Activated naive CD4-positive, alpha-beta T cell treated with anti-CD3 and anti-CD28 coated beads, Interleukin-2, amount 50 U/mL, for 72 hours (primary cell): ENCODE measurements around the gene KRT6A. TPM values are rescaled to one million over a fixed set of nuclear protein-coding genes. Genes with fewer than 3 reads are reported as not detected.

Experiments used
- ATAC-seq, 2 donors: fragments of 150-1000 bp; cut with Tn5 transposase; 2 replicates each; pipeline ENCODE4 v1.10.0; 2021; ENCODE audit warnings: mild to moderate bottlenecking in 2 of 2, moderate library complexity in 2 of 2
- DNase-seq, 2 donors: peaks; one replicate each; pipeline ENCODE4 v3.0.0; 2021 to 2022; ENCODE audit warnings: low spot score in 2 of 2
- H3K27ac Mint-ChIP-seq, 2 donors: one replicate each; pipeline ENCODE4 v1.8.0; 2022; ENCODE audit warnings: mild to moderate bottlenecking in 2 of 2, mixed read lengths in 2 of 2
- H3K36me3 Mint-ChIP-seq, 2 donors: one replicate each; pipeline ENCODE4 v1.8.0; 2022; ENCODE audit warnings: mixed read lengths in 2 of 2
- H3K9me3 Mint-ChIP-seq, 2 donors: one replicate each; pipeline ENCODE4 v1.8.0; 2022; ENCODE audit warnings: mixed read lengths in 2 of 2
- total RNA-seq, 2 donors: library from RNA; stranded (reverse); gene quantifications; one replicate each; pipeline ENCODE4 v1.2.3, GENCODE V29; 2022

Gene KRT6A
- total RNA-seq, 2 donors from 2014 or later = not detected

DNA sequence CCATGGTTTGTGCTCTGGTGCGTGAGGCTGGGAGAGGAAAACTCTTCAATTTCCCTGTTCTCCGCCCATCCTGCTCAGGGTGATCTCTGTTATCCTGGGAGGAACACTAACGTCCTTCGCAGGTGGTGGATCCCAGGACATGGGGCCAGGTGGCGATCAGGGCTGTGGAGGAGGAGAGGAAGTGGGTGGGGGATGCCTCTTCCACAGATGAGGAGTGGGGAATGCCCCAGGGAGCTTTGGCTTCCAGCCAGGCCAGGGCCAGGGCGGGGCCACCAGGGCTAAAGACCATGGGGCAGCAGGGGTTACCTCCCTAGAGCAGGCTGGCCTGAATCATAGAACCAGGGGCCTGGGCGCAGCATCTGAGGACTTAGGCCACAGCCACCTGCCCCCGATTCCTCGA is 55.5 kb downstream of the KRT6A start:
- Mint-ChIP-seq H3K27ac (no peak overlapping the region), H3K9me3 (no peaks in the 10 kb centered on the region), H3K36me3 (no peaks in the 10 kb centered on the region)
- no peak for DNase-seq
- ATAC-seq = no peak

Other genes with a start within 250 kb of the KRT6A start
- under 1 TPM in 1 of 2 donors, not detected in 1; 0.37 TPM for gene KRT86, start 218.6 kb downstream of the KRT6A start, total RNA-seq
- gene KRT81, start 201.7 kb downstream of the KRT6A start, total RNA-seq = not detected
- not detected for gene KRT83, start 171.9 kb downstream of the KRT6A start, total RNA-seq
- not detected for gene KRT85, start 125.8 kb downstream of the KRT6A start, total RNA-seq
- gene KRT84, start 107.6 kb downstream of the KRT6A start, total RNA-seq = not detected
- gene KRT82, start 86.9 kb downstream of the KRT6A start, total RNA-seq = not detected
- gene KRT75, start 58.9 kb downstream of the KRT6A start, total RNA-seq = not detected
- not detected for gene KRT6B, start 41.1 kb downstream of the KRT6A start, total RNA-seq
- gene KRT6C, start 19.5 kb downstream of the KRT6A start, total RNA-seq = not detected
- gene KRT5, start 27.1 kb upstream of the KRT6A start, total RNA-seq = not detected
- gene KRT71, start 59.9 kb upstream of the KRT6A start, total RNA-seq = not detected
- not detected for gene KRT74, start 80.6 kb upstream of the KRT6A start, total RNA-seq
- gene KRT72, start 108.2 kb upstream of the KRT6A start, total RNA-seq = 1 to 10 TPM; 1.4 to 7.7 TPM
- 1 to 10 TPM in 1 of 2 donors, under 1 TPM in 1; 0.98 to 4.9 TPM for gene KRT73, start 125.3 kb upstream of the KRT6A start, total RNA-seq
- not detected for gene KRT2, start 159.0 kb upstream of the KRT6A start, total RNA-seq
- not detected for gene KRT1, start 187.2 kb upstream of the KRT6A start, total RNA-seq
- not detected for gene KRT77, start 210.3 kb upstream of the KRT6A start, total RNA-seq